Neural cell (in vitro differentiated cells): ENCODE data around the gene STRADA. TPM values are rescaled to one million over a fixed set of nuclear protein-coding genes. Genes with fewer than 3 reads are reported as not detected.

Experiments
- H2AFZ ChIP-seq: fragments of 200-600, 300-800 bp; sonication (generic), shearing (Covaris generic); 2 replicates; pipeline ENCODE4 v1.6.0; 2014; ENCODE audit warnings: low read depth, mild to moderate bottlenecking, antibody characterized with exemption, low read length, moderate library complexity
- H3F3A ChIP-seq: fragments of 200-600 bp; shearing (Covaris generic); 2 replicates; pipeline ENCODE4 v1.6.1; 2016; ENCODE audit warnings: mild to moderate bottlenecking, moderate library complexity, mixed read lengths, antibody characterized with exemption, low read length; ENCODE audit not compliant: insufficient read depth, poor library complexity, severe bottlenecking
- H3K27ac ChIP-seq: fragments of 200-600, 300-800 bp; sonication (generic), shearing (Covaris generic); 2 replicates; pipeline ENCODE4 v1.5.1; 2014; ENCODE audit warnings: mild to moderate bottlenecking, low read length, moderate library complexity
- H3K27me3 ChIP-seq: fragments of 300-800, 200-600 bp; sonication (generic), shearing (Covaris generic); 2 replicates; pipeline ENCODE4 v1.6.0; 2014; ENCODE audit warnings: mild to moderate bottlenecking, low read depth, low read length, moderate library complexity; ENCODE audit not compliant: insufficient read depth
- H3K36me3 ChIP-seq: fragments of 300-800, 200-600 bp; sonication (generic), shearing (Covaris generic); 2 replicates; pipeline ENCODE4 v1.5.1; 2014; ENCODE audit warnings: mild to moderate bottlenecking, antibody characterized with exemption, low read length, moderate library complexity; ENCODE audit not compliant: insufficient read depth
- H3K4me2 ChIP-seq: fragments of 300-800, 200-600 bp; sonication (generic), shearing (Covaris generic); 2 replicates; pipeline ENCODE4 v1.6.0; 2014; ENCODE audit warnings: mild to moderate bottlenecking, low read length
- H3K4me3 ChIP-seq: fragments of 300-800, 200-600 bp; sonication (generic), shearing (Covaris generic); 2 replicates; pipeline ENCODE4 v1.5.1; 2014; ENCODE audit warnings: mild to moderate bottlenecking, low read length, moderate library complexity
- H3K79me2 ChIP-seq: fragments of 200-600 bp; shearing (Covaris generic); replicated peaks from 2 replicates; pipeline ENCODE4 v1.6.0; 2014; ENCODE audit warnings: mild to moderate bottlenecking, low read length, moderate library complexity; ENCODE audit not compliant: insufficient read depth
- H3K9ac ChIP-seq: fragments of 300-800, 200-600 bp; sonication (generic), shearing (Covaris generic); 2 replicates; pipeline ENCODE4 v1.6.1; 2016; ENCODE audit warnings: mild to moderate bottlenecking, low read length, mixed read lengths
- H3K9me2 ChIP-seq: fragments of 200-600 bp; shearing (Covaris generic); 2 replicates; pipeline ENCODE4 v1.6.1; 2016; ENCODE audit warnings: mild to moderate bottlenecking, low read length, mixed read lengths; ENCODE audit not compliant: insufficient read depth
- H3K9me3 ChIP-seq: fragments of 200-600, 300-800 bp; sonication (generic), shearing (Covaris generic); 2 replicates; pipeline ENCODE4 v1.6.1; 2016; ENCODE audit warnings: mild to moderate bottlenecking, mixed run types, low read length, moderate library complexity, mixed read lengths
- H4K20me1 ChIP-seq: fragments of 200-600 bp; shearing (Covaris generic); 2 replicates; pipeline ENCODE4 v1.6.1; 2016; ENCODE audit warnings: mild to moderate bottlenecking, mixed run types; ENCODE audit not compliant: insufficient read depth
- EP300 ChIP-seq: fragments of 450-650 bp; conservative IDR thresholded peaks from 2 replicates; pipeline ENCODE4 v1.6.1; 2014; ENCODE audit warnings: antibody characterized with exemption, mild to moderate bottlenecking, moderate library complexity; ENCODE audit not compliant: poor library complexity, severe bottlenecking
- EZH2 ChIP-seq: fragments of 200-600, 300-800 bp; shearing (Covaris generic), sonication (generic); IDR thresholded peaks from 2 replicates; pipeline ENCODE4 v1.6.1; 2014; ENCODE audit warnings: antibody characterized with exemption, low read length, borderline replicate concordance, mild to moderate bottlenecking; ENCODE audit not compliant: insufficient read depth, poor library complexity, severe bottlenecking
- MXI1 ChIP-seq: fragments of 450-650 bp; conservative IDR thresholded peaks from 2 replicates; pipeline ENCODE4 v1.6.1; 2014; ENCODE audit warnings: antibody characterized with exemption, mild to moderate bottlenecking; ENCODE audit not compliant: poor library complexity, severe bottlenecking
- POLR2AphosphoS5 ChIP-seq: IDR thresholded peaks from 2 replicates; pipeline ENCODE4 v1.6.1; 2012
- RAD21 ChIP-seq: fragments of 450-650 bp; conservative IDR thresholded peaks from 2 replicates; pipeline ENCODE4 v1.6.1; 2014; ENCODE audit warnings: antibody characterized with exemption, mild to moderate bottlenecking, moderate library complexity
- SMC3 ChIP-seq: fragments of 450-650 bp; conservative IDR thresholded peaks from 2 replicates; pipeline ENCODE4 v1.6.1; 2014; ENCODE audit warnings: antibody characterized with exemption, mild to moderate bottlenecking, moderate library complexity; ENCODE audit not compliant: poor library complexity
- TAF1 ChIP-seq: IDR thresholded peaks from 2 replicates; pipeline ENCODE4 v1.6.1; 2012; ENCODE audit warnings: low read depth
- polyA plus RNA-seq: library from polyadenylated mRNA; depleted of rRNA; stranded (reverse); fragments of >200 nt; gene quantifications from 2 replicates; pipeline ENCODE4 v1.2.3, GENCODE V29; 2014
- TF ChIP-seq, protein P1 (sequence below): IDR thresholded peaks from 2 replicates; pipeline ENCODE4 v1.6.1; 2012; ENCODE audit warnings: borderline replicate concordance
- TF ChIP-seq, protein P2 (sequence below): fragments of 450-650 bp; IDR thresholded peaks from 2 replicates; pipeline ENCODE4 v1.5.1; 2014; ENCODE audit warnings: antibody characterized with exemption, mild to moderate bottlenecking, moderate library complexity; ENCODE audit not compliant: poor library complexity, severe bottlenecking

Gene STRADA
- polyA plus RNA-seq, 1 donor from 2014 or later, result 18.4 TPM

DNA sequence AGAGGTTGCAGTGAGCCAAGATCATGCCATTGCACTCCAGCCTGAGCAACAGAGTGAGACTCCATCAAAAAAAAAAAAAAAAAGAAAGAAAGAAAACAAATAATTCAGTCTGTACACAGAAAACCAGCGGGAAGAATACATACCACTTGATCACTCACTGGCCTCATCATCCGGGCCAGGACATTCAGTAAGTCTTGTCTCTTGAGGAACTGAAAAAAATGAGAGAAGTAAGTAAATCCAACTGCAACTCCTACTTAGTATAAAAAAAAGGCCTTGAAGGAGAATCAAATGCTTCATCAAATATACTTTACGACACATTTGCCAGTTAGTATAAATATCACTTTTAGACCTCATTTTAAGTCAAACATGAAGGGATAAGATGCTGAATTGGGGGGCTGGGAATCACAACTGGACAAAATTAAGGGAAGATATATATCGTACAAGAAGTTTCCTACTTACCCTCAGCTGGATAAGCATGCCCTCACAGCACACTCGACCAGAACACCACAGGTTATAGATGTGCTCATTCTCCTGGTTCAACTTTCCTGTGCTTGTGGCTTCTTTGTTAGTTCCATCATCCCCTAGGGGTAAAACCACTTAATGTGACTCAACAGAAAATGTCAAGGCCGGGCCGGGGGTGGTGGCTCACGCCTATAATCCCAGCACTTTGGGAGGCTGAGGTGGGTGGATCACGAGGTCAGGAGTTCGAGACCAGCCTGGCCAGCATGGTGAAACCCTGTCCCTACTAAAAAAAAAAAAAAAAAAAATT lies 19.4 kb upstream of the STRADA start:
- Histone ChIP-seq H4K20me1 (no peaks in the 10 kb centered on the region), H3K79me2 (peaks cover 5% of the 10 kb centered on the region), H2AFZ (no peak overlapping the region), H3K27ac (no peak overlapping the region), H3F3A (no peaks in the 10 kb centered on the region), H3K27me3 (no peaks in the 10 kb centered on the region), H3K9me3 (no peaks in the 10 kb centered on the region), H3K4me3 (no peak overlapping the region), H3K9ac (no peak overlapping the region), H3K36me3 (peaks cover 3% of the 10 kb centered on the region), H3K9me2 (no peaks in the 10 kb centered on the region), H3K4me2 (no peak overlapping the region)
- TF ChIP-seq POLR2AphosphoS5, result no peak
- TF ChIP-seq EP300, result no peak
- no peak for TF ChIP-seq TAF1
- TF ChIP-seq, protein P1, sequence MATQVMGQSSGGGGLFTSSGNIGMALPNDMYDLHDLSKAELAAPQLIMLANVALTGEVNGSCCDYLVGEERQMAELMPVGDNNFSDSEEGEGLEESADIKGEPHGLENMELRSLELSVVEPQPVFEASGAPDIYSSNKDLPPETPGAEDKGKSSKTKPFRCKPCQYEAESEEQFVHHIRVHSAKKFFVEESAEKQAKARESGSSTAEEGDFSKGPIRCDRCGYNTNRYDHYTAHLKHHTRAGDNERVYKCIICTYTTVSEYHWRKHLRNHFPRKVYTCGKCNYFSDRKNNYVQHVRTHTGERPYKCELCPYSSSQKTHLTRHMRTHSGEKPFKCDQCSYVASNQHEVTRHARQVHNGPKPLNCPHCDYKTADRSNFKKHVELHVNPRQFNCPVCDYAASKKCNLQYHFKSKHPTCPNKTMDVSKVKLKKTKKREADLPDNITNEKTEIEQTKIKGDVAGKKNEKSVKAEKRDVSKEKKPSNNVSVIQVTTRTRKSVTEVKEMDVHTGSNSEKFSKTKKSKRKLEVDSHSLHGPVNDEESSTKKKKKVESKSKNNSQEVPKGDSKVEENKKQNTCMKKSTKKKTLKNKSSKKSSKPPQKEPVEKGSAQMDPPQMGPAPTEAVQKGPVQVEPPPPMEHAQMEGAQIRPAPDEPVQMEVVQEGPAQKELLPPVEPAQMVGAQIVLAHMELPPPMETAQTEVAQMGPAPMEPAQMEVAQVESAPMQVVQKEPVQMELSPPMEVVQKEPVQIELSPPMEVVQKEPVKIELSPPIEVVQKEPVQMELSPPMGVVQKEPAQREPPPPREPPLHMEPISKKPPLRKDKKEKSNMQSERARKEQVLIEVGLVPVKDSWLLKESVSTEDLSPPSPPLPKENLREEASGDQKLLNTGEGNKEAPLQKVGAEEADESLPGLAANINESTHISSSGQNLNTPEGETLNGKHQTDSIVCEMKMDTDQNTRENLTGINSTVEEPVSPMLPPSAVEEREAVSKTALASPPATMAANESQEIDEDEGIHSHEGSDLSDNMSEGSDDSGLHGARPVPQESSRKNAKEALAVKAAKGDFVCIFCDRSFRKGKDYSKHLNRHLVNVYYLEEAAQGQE, result no peak
- TF ChIP-seq, protein P2, sequence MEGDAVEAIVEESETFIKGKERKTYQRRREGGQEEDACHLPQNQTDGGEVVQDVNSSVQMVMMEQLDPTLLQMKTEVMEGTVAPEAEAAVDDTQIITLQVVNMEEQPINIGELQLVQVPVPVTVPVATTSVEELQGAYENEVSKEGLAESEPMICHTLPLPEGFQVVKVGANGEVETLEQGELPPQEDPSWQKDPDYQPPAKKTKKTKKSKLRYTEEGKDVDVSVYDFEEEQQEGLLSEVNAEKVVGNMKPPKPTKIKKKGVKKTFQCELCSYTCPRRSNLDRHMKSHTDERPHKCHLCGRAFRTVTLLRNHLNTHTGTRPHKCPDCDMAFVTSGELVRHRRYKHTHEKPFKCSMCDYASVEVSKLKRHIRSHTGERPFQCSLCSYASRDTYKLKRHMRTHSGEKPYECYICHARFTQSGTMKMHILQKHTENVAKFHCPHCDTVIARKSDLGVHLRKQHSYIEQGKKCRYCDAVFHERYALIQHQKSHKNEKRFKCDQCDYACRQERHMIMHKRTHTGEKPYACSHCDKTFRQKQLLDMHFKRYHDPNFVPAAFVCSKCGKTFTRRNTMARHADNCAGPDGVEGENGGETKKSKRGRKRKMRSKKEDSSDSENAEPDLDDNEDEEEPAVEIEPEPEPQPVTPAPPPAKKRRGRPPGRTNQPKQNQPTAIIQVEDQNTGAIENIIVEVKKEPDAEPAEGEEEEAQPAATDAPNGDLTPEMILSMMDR, result no peak
- no peak for TF ChIP-seq SMC3
- no peak for TF ChIP-seq MXI1
- TF ChIP-seq RAD21, result no peak
- TF ChIP-seq EZH2, result no peak

DNA sequence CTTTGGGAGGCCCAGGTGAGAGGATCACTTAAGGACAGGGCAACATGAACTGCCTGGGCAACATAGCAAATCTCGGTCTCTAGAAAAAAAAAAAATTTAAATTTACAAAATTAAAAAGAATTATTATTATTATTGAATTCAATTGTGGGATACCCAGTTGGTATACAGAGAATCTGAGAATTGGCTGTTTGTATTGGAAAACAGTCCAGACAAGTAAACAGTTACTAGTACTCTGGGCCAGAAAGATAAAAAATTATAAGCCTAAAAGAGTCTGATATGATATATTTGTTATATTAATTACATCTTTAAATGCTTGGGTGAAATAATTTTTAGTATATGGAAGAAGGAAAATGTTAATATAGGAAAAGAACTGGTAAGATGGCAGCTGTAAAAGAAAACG lies 16.8 kb upstream of the STRADA start:
- Histone ChIP-seq H3K79me2 (no peaks in the 10 kb centered on the region), H3K9me2 (no peaks in the 10 kb centered on the region), H3K36me3 (peaks cover 8% of the 10 kb centered on the region), H3K9ac (no peak overlapping the region), H3K4me3 (no peak overlapping the region), H2AFZ (no peak overlapping the region), H3K27me3 (no peaks in the 10 kb centered on the region), H3K27ac (no peak overlapping the region), H4K20me1 (no peaks in the 10 kb centered on the region), H3K9me3 (no peaks in the 10 kb centered on the region), H3F3A (no peaks in the 10 kb centered on the region), H3K4me2 (no peak overlapping the region)
- TF ChIP-seq TAF1 (no peak), RAD21 (no peak), SMC3 (no peak), EP300 (no peak), EZH2 (no peak)
- TF ChIP-seq, protein P1, result no peak
